SK-N-MC (cell line): Measurements from ENCODE around the gene EXOSC10.
"Not testable (repeated sequence)": the region's sequence is repeated elsewhere in the genome, so short reads cannot be mapped to it uniquely, and the experiment has no call there.

Source experiments
- DNase-seq: peaks from one replicate; pipeline ENCODE4 v3.0.0-alpha.2; 2011; ENCODE audit warnings: low read depth, low spot score
- H3K27ac ChIP-seq: fragments of 200-600 bp; sonication (generic); 2 replicates; pipeline ENCODE4 v1.5.1; 2016; ENCODE audit warnings: mixed run types
- H3K36me3 ChIP-seq: fragments of 200-600 bp; sonication (generic); 2 replicates; pipeline ENCODE4 v1.6.1; 2017; ENCODE audit warnings: antibody characterized with exemption, low read length, mixed read lengths; ENCODE audit not compliant: insufficient read depth
- H3K4me3 ChIP-seq: fragments of 200-600 bp; sonication (generic); 2 replicates; pipeline ENCODE4 v1.5.1; 2016
- H3K9ac ChIP-seq: fragments of 200-600 bp; sonication (generic); 2 replicates; pipeline ENCODE4 v1.8.0; 2017; ENCODE audit warnings: mixed run types, mixed read lengths; ENCODE audit not compliant: insufficient read length
- H3K9me3 ChIP-seq: fragments of 200-600 bp; sonication (generic); 2 replicates; pipeline ENCODE4 v1.6.1; 2017; ENCODE audit warnings: low read depth, mild to moderate bottlenecking, antibody characterized with exemption, low read length, moderate library complexity, mixed read lengths
- EZH2 ChIP-seq: fragments of 200-600 bp; sonication (generic); IDR thresholded peaks from one replicate; pipeline ENCODE4 v1.6.1; 2017; ENCODE audit warnings: antibody characterized with exemption
- FOXP2 ChIP-seq: optimal IDR thresholded peaks from 2 replicates; pipeline ENCODE3; 2011; ENCODE audit warnings: mild to moderate bottlenecking, moderate library complexity; ENCODE audit not compliant: insufficient read depth; ENCODE audit errors: extremely low read length, control extremely low read depth
- POLR2AphosphoS5 ChIP-seq: IDR thresholded peaks from 2 replicates; pipeline ENCODE4 v1.6.1; 2012; ENCODE audit warnings: mild to moderate bottlenecking, low read depth, low read length, borderline replicate concordance

EXOSC10 gene

DNA sequence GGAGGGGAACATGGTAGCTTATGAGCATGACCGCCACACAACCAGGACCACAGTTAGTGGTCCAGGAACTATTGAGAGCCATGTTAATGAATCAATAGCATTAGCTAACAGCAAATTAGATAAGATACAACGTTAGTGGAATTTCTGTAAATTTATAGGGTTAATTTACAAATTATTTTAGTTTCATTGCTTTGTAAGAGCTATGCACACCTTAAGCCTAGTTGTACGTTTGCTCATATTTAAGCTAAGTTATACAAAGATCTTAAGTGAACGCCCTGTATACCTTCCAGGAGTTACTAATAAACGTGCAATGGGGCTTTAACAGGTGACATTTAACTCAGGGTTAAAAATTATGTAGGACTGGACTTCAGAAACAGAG, 749 bp downstream of the EXOSC10 start:
- no peak for DNase-seq
- Histone ChIP-seq H3K36me3 (peaks cover 40% of the 10 kb centered on the region), H3K4me3 (peak overlapping the region; percentile 86), H3K9ac (peak overlapping the region; percentile 96), H3K27ac (peak overlapping the region; percentile 7; the same call in 1 of the 2 replicates), H3K9me3 (no peaks in the 10 kb centered on the region)
- TF ChIP-seq EZH2 (no peak), POLR2AphosphoS5 (no peak), FOXP2 (no peak)

GRCh38 chr1:11083784-11084183, 15.9 kb downstream of the EXOSC10 start:
- H3K4me3 ChIP-seq, result not testable (repeated sequence)

GRCh38 chr1:11080931-11081330, 18.7 kb downstream of the EXOSC10 start:
- no peak for TF ChIP-seq FOXP2
- TF ChIP-seq POLR2AphosphoS5, result no peak
- TF ChIP-seq EZH2, result no peak
- no peak overlapping the region for H3K27ac ChIP-seq
- H3K9ac ChIP-seq, result no peak overlapping the region
- DNase-seq, result no peak
- H3K36me3 ChIP-seq, result peaks cover 65% of the 10 kb centered on the region
- H3K9me3 ChIP-seq, result no peaks in the 10 kb centered on the region
- H3K4me3 ChIP-seq, result no peak overlapping the region

More at GRCh38 chr1:11083784-11084183, 15.9 kb downstream of the EXOSC10 start:
- not testable (repeated sequence) for H3K27ac ChIP-seq, H3K9me3 ChIP-seq, DNase-seq, H3K9ac ChIP-seq
- peaks cover 65% of the 10 kb centered on the region for H3K36me3 ChIP-seq

DNA sequence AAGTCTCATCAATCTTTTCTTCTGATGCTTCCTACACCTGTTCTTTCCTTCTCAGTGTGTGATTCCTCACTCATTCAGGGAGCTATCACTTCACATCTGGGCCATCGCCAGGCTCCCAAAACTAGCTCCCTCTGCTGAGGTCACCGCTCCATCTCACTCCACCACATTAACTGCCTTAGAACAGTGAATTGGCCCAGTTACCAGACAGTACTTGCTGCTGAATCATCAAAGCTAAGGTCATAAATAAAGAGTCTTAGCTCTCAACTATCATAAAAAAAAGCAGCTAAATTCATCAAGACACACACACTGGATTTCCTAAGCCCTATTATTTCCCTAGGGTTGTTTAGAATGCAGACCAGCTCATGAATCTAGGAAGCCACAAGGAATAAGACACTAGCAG, 21.0 kb downstream of the EXOSC10 start:
- Histone ChIP-seq H3K4me3 (no peak overlapping the region), H3K9ac (no peak overlapping the region), H3K9me3 (no peaks in the 10 kb centered on the region), H3K27ac (no peak overlapping the region), H3K36me3 (peaks cover 84% of the 10 kb centered on the region)
- DNase-seq, result no peak
- TF ChIP-seq POLR2AphosphoS5 (no peak), EZH2 (no peak), FOXP2 (no peak)

GRCh38 chr1:11073398-11073797, 26.3 kb downstream of the EXOSC10 start:
- peaks cover 87% of the 10 kb centered on the region for H3K36me3 ChIP-seq
- not testable (repeated sequence) for H3K9me3 ChIP-seq, H3K27ac ChIP-seq, DNase-seq, H3K4me3 ChIP-seq, H3K9ac ChIP-seq

GRCh38 chr1:11072216-11072917, 27.3 kb downstream of the EXOSC10 start:
- H3K36me3 ChIP-seq, result peaks cover 90% of the 10 kb centered on the region
- no peak overlapping the region for H3K27ac ChIP-seq
- no peaks in the 10 kb centered on the region for H3K9me3 ChIP-seq
- H3K9ac ChIP-seq, result no peak overlapping the region
- TF ChIP-seq EZH2 (no peak), FOXP2 (no peak), POLR2AphosphoS5 (no peak)
- no peak overlapping the region for H3K4me3 ChIP-seq
- no peak for DNase-seq

GRCh38 chr1:11071463-11072215, 28.0 kb downstream of the EXOSC10 start:
- Histone ChIP-seq H3K27ac (no peak overlapping the region), H3K9ac (no peak overlapping the region), H3K9me3 (no peaks in the 10 kb centered on the region), H3K4me3 (no peak overlapping the region), H3K36me3 (peaks cover 87% of the 10 kb centered on the region)
- no peak for DNase-seq
- TF ChIP-seq POLR2AphosphoS5, result no peak
- no peak for TF ChIP-seq EZH2
- no peak for TF ChIP-seq FOXP2

- Histone ChIP-seq H3K9ac (no peak overlapping the region), H3K36me3 (peaks cover 87% of the 10 kb centered on the region), H3K9me3 (no peaks in the 10 kb centered on the region)
These were observed 28.8 kb downstream of the EXOSC10 start for GRCh38 chr1:11070876-11071275.

More at GRCh38 chr1:11070876-11071275, 28.8 kb downstream of the EXOSC10 start:
- H3K4me3 ChIP-seq, result no peak overlapping the region
- DNase-seq, result no peak
- no peak overlapping the region for H3K27ac ChIP-seq
- no peak for TF ChIP-seq FOXP2
- TF ChIP-seq POLR2AphosphoS5, result no peak
- no peak for TF ChIP-seq EZH2
